Ishikawa (cell line): ENCODE results near the gene CFAP91.

Experiments used
- CEBPB ChIP-seq: IDR thresholded peaks from 2 replicates; pipeline ENCODE4 v1.6.1; 2012
- CREB1 ChIP-seq: IDR thresholded peaks from 2 replicates; pipeline ENCODE4 v1.6.1; 2012; ENCODE audit warnings: low read depth
- EGR1 ChIP-seq: IDR thresholded peaks from 2 replicates; pipeline ENCODE4 v1.6.1; 2012
- EP300 ChIP-seq: IDR thresholded peaks from 2 replicates; pipeline ENCODE4 v1.6.1; 2012; ENCODE audit warnings: borderline replicate concordance
- FOXM1 ChIP-seq: IDR thresholded peaks from 2 replicates; pipeline ENCODE4 v1.6.1; 2012; ENCODE audit warnings: low read depth, borderline replicate concordance
- NFIC ChIP-seq: IDR thresholded peaks from 2 replicates; pipeline ENCODE4 v1.6.1; 2012
- RAD21 ChIP-seq: IDR thresholded peaks from 2 replicates; pipeline ENCODE4 v1.6.1; 2012; ENCODE audit warnings: low read depth
- TAF1 ChIP-seq: IDR thresholded peaks from 2 replicates; pipeline ENCODE4 v1.6.1; 2012; ENCODE audit warnings: low read depth, mild to moderate bottlenecking
- TCF12 ChIP-seq: IDR thresholded peaks from 2 replicates; pipeline ENCODE4 v1.6.1; 2012; ENCODE audit warnings: low read depth
- TEAD4 ChIP-seq: IDR thresholded peaks from 2 replicates; pipeline ENCODE4 v1.6.1; 2012
- YY1 ChIP-seq: IDR thresholded peaks from 2 replicates; pipeline ENCODE4 v1.6.1; 2012; ENCODE audit warnings: low read depth
- ZBTB7A ChIP-seq: IDR thresholded peaks from 2 replicates; pipeline ENCODE4 v1.6.1; 2012; ENCODE audit warnings: low read depth
- TF ChIP-seq, protein P1 (sequence below): IDR thresholded peaks from 2 replicates; pipeline ENCODE4 v1.6.1; 2012
- TF ChIP-seq, protein P2 (sequence below): IDR thresholded peaks from 2 replicates; pipeline ENCODE4 v1.6.1; 2012; ENCODE audit warnings: low read depth, mild to moderate bottlenecking
- TF ChIP-seq, protein P3 (sequence below): IDR thresholded peaks from 2 replicates; pipeline ENCODE4 v1.6.1; 2012

The CFAP91 gene

DNA sequence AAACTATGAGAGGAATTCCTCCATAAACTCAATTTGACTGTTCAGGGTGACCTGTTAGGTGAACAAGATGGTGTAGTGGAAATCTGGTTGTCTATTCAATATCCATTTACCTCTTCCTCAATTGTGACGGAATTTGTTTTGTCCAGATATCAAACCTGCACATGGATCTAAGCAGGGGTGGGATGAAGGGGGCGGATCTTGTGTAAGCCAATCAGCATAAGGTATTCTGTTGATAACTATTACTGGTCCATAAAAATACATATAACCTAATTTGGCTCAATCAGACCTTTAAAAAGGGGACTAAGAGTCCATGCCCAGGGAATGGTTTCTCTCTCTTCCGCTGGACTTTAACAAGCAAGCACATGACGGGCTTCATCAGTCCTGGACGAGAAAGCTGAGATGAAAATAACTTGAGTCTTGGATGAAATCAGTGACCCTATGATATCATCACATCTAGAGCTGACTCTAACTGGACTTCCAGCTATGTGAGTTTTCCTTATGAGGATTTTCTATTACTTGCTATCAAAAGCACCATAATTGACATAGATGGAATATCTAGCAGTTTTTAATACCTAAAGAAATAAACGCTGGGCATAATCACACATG, 36.8 kb upstream of the CFAP91 start:
- no peak for TF ChIP-seq EGR1
- no peak for TF ChIP-seq EP300
- TF ChIP-seq RAD21, result no peak
- TF ChIP-seq FOXM1, result no peak
- TF ChIP-seq, protein P1, sequence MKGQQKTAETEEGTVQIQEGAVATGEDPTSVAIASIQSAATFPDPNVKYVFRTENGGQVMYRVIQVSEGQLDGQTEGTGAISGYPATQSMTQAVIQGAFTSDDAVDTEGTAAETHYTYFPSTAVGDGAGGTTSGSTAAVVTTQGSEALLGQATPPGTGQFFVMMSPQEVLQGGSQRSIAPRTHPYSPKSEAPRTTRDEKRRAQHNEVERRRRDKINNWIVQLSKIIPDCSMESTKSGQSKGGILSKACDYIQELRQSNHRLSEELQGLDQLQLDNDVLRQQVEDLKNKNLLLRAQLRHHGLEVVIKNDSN, result no peak
- no peak for TF ChIP-seq ZBTB7A
- TF ChIP-seq TEAD4, result no peak
- TF ChIP-seq, protein P2, sequence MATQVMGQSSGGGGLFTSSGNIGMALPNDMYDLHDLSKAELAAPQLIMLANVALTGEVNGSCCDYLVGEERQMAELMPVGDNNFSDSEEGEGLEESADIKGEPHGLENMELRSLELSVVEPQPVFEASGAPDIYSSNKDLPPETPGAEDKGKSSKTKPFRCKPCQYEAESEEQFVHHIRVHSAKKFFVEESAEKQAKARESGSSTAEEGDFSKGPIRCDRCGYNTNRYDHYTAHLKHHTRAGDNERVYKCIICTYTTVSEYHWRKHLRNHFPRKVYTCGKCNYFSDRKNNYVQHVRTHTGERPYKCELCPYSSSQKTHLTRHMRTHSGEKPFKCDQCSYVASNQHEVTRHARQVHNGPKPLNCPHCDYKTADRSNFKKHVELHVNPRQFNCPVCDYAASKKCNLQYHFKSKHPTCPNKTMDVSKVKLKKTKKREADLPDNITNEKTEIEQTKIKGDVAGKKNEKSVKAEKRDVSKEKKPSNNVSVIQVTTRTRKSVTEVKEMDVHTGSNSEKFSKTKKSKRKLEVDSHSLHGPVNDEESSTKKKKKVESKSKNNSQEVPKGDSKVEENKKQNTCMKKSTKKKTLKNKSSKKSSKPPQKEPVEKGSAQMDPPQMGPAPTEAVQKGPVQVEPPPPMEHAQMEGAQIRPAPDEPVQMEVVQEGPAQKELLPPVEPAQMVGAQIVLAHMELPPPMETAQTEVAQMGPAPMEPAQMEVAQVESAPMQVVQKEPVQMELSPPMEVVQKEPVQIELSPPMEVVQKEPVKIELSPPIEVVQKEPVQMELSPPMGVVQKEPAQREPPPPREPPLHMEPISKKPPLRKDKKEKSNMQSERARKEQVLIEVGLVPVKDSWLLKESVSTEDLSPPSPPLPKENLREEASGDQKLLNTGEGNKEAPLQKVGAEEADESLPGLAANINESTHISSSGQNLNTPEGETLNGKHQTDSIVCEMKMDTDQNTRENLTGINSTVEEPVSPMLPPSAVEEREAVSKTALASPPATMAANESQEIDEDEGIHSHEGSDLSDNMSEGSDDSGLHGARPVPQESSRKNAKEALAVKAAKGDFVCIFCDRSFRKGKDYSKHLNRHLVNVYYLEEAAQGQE, result no peak
- no peak for TF ChIP-seq CREB1
- no peak for TF ChIP-seq CEBPB
- TF ChIP-seq YY1, result no peak
- no peak for TF ChIP-seq NFIC
- TF ChIP-seq TCF12, result no peak
- no peak for TF ChIP-seq TAF1
- TF ChIP-seq, protein P3, sequence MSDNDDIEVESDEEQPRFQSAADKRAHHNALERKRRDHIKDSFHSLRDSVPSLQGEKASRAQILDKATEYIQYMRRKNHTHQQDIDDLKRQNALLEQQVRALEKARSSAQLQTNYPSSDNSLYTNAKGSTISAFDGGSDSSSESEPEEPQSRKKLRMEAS, result no peak

DNA sequence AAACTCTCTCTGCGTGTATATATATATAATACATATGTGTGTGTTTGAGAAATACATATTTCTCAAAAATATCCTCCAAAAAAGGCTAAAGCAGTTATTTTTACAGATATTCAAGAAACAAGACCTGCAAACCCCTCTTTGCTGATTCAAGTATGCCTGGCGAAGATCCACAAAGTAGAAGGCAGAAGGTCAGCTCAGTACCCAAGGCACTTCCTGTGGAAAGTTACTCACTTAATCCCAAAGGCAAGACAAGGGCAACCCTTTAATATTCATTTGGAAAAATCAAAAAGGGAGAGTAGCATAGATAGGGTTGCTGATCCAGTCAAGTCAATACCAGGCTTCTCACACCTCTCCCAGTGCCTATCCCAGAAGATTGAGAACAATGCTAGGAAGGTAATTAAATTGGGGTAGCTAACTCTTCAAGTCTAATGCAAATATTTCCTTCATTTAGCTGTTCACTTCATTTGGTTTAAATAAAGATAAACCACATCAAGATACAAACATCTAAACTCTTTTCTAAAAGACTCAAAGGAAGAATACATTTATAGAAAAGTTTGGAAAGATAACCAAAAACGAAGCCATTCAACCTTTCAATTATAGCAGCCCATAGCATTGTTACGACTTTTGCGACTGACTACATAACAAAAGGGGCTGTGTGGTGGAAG, 32.8 kb upstream of the CFAP91 start:
- TF ChIP-seq, protein P2, result no peak
- no peak for TF ChIP-seq EGR1
- TF ChIP-seq TCF12, result no peak
- TF ChIP-seq CREB1, result no peak
- TF ChIP-seq RAD21, result no peak
- no peak for TF ChIP-seq FOXM1
- no peak for TF ChIP-seq YY1
- TF ChIP-seq, protein P3, result no peak
- TF ChIP-seq ZBTB7A, result no peak
- TF ChIP-seq TEAD4, result no peak
- TF ChIP-seq, protein P1, result no peak

DNA sequence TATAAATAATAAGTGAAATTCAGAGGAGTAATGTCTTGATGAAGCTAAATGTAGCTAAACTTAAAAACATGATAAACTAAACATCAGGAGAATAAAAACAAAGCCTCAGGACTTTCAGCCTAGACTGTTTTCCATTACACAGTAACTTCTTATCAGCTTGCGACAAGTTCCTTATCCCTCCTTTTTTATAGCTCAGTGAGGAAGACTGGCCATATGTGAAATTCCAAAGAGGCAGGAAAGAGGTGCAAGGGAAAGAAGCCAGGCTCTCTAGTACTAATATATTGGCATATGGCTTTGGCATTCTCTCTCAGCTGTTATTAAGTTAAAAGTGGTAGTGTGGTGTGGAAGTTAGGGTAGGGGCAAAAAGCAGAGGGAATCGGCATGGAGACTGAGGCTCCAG, 30.0 kb upstream of the CFAP91 start:
- no peak for TF ChIP-seq CEBPB
- TF ChIP-seq RAD21, result no peak
- no peak for TF ChIP-seq YY1
- TF ChIP-seq TAF1, result no peak
- TF ChIP-seq, protein P1, result no peak
- TF ChIP-seq CREB1, result no peak

DNA sequence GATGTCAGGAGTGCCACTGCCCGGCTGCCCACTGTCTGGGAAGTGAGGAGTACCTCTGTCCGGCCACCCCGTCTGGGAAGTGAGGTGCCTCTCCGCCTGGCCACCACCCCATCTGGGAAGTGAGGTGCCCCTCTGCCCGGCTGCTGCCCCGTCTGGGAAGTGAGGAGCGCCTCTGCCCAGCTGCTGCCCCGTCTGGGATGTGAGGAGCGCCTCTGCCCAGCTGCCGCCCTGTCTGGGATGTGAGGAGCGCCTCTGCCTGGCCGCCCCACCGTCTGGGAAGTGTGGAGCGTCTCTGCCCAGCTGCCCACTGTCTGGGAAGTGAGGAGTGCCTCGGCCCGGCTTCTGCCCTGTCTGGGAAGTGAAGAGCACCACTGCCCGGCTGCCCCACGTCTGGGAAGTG, 28.9 kb upstream of the CFAP91 start:
- TF ChIP-seq NFIC (no peak), CEBPB (no peak), CREB1 (no peak), EGR1 (no peak), ZBTB7A (no peak), RAD21 (no peak), EP300 (no peak), FOXM1 (no peak)
- TF ChIP-seq, protein P3, result no peak

DNA sequence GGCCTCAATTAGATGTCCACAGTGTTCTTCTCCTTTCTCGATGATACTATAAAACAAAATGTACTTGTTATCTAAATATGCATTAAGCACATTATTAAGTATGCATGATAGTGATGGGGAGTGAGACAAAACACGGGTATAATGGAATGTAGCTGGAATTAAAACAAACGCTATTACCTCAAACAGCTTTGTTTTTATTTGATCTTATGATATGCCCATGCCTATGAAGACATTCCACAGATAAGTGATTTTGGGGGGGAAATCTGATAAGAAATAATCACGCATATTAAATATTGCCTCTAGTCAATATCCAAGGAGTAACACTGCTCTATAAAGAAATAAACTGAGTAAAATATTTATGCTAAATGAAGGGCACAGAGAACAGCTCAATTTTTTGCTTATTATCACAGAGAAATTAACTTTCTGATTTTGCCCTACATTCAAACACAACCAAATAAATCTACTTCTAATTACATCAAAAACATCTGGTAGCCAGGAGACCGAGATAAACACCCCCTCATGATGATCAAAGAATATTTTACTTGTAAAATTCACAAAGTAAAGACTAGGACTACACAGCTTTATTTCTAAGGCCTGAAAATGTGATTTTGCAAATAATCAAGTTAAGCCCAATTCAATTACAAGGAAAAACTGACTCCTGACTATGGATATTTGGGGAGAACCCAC, 27.5 kb upstream of the CFAP91 start:
- TF ChIP-seq, protein P2, result no peak
- TF ChIP-seq TCF12 (no peak), FOXM1 (no peak), EGR1 (no peak), CEBPB (no peak), EP300 (no peak), NFIC (no peak), RAD21 (no peak), CREB1 (no peak), TAF1 (no peak), TEAD4 (no peak), ZBTB7A (no peak), YY1 (no peak)
- TF ChIP-seq, protein P3, result no peak
- TF ChIP-seq, protein P1, result no peak
